IMR-90 (cell line): ENCODE data around the gene KDSR. TPM values are rescaled to one million over a fixed set of nuclear protein-coding genes. Genes with fewer than 3 reads are reported as not detected.

Experiments
- ATAC-seq: fragments of 200-7000 bp; cut with Tn5 transposase; 2 replicates; pipeline ENCODE4 v1.9.1; 2020; ENCODE audit warnings: low read depth, mild to moderate bottlenecking, moderate library complexity
- BruUV-seq: library from RNA; stranded (reverse); fragments of 400-500 nt; replicated peaks from 2 replicates; lab custom pipeline; 2021; lab: Mats Ljungman, UMichigan
- CTCF ChIA-PET: fragments of 300-600 bp; formaldehyde crosslinking; extraction: SDS; loops from one replicate; lab custom pipeline; 2021; ENCODE audit warnings: antibody characterized with exemption; lab: Yijun Ruan, JAX
- POLR2A ChIA-PET: fragments of 300-600 bp; sonication (Branson Sonifier 250); formaldehyde crosslinking; loops from one replicate; lab custom pipeline; 2022; ENCODE audit warnings: antibody characterized with exemption; ENCODE audit not compliant: unreplicated experiment; lab: Charles Lee
- DNase-seq: peaks from one replicate; pipeline ENCODE4 v3.0.0; 2013
- H2AFZ ChIP-seq: replicated peaks from 2 replicates; pipeline ENCODE3; 2013; ENCODE audit warnings: low read length, mild to moderate bottlenecking; ENCODE audit not compliant: poor library complexity
- H2AK5ac ChIP-seq: 2 replicates; pipeline ENCODE4 v1.6.1; 2013; ENCODE audit warnings: low read depth, low read length, inconsistent platforms
- H2AK9ac ChIP-seq: replicated peaks from 2 replicates; pipeline ENCODE3; 2013; ENCODE audit warnings: mild to moderate bottlenecking, low read depth, low read length, moderate library complexity; ENCODE audit not compliant: poor library complexity
- H2BK120ac ChIP-seq: 2 replicates; pipeline ENCODE4 v1.6.1; 2013; ENCODE audit warnings: low read depth, low read length, inconsistent platforms
- H2BK15ac ChIP-seq: 3 replicates; pipeline ENCODE4 v1.6.1; 2013; ENCODE audit warnings: low read depth, low read length, inconsistent platforms
- H2BK20ac ChIP-seq: 2 replicates; pipeline ENCODE4 v1.6.1; 2013; ENCODE audit warnings: low read depth, mild to moderate bottlenecking, inconsistent platforms, low read length, moderate library complexity
- H2BK5ac ChIP-seq: 2 replicates; pipeline ENCODE4 v1.6.1; 2013; ENCODE audit warnings: mild to moderate bottlenecking, low read depth, low read length, inconsistent platforms; ENCODE audit not compliant: poor library complexity, severe bottlenecking
- H3K14ac ChIP-seq: replicated peaks from 2 replicates; pipeline ENCODE4 v1.6.1; 2013; ENCODE audit warnings: low read depth, low read length, inconsistent platforms
- H3K18ac ChIP-seq: 2 replicates; pipeline ENCODE4 v1.6.1; 2013; ENCODE audit warnings: low read depth, low read length, control low read depth
- H3K23ac ChIP-seq: 2 replicates; pipeline ENCODE4 v1.6.1; 2013; ENCODE audit warnings: low read depth, low read length, inconsistent platforms
- H3K27ac ChIP-seq: 2 replicates; pipeline ENCODE4 v1.5.1; 2013; ENCODE audit warnings: mild to moderate bottlenecking, control low read depth, low read length; ENCODE audit not compliant: insufficient read depth
- H3K27me3 ChIP-seq: 2 replicates; pipeline ENCODE4 v1.6.1; 2013; ENCODE audit warnings: low read length; ENCODE audit not compliant: control insufficient read depth, insufficient read depth
- H3K36me3 ChIP-seq: 2 replicates; pipeline ENCODE4 v1.6.1; 2013; ENCODE audit warnings: low read length, mixed read lengths; ENCODE audit not compliant: control insufficient read depth, insufficient read depth
- H3K4ac ChIP-seq: 2 replicates; pipeline ENCODE4 v1.6.1; 2013; ENCODE audit warnings: low read depth, low read length, inconsistent platforms
- H3K4me1 ChIP-seq: 2 replicates; pipeline ENCODE4 v1.6.1; 2013; ENCODE audit warnings: low read length, mixed read lengths; ENCODE audit not compliant: control insufficient read depth, insufficient read depth
- H3K4me2 ChIP-seq: 2 replicates; pipeline ENCODE4 v1.6.1; 2013; ENCODE audit warnings: low read depth, mild to moderate bottlenecking, control low read depth, low read length, moderate library complexity
- H3K4me3 ChIP-seq: 2 replicates; pipeline ENCODE4 v1.5.1; 2013; ENCODE audit warnings: low read depth, mild to moderate bottlenecking, control low read depth, low read length, moderate library complexity; ENCODE audit not compliant: insufficient read depth
- H3K56ac ChIP-seq: 2 replicates; pipeline ENCODE4 v1.6.1; 2013; ENCODE audit warnings: low read length, inconsistent platforms; ENCODE audit not compliant: insufficient read depth; ENCODE audit errors: extremely low read depth
- H3K79me1 ChIP-seq, 2 experiments: 2 replicates each; pipeline ENCODE4 v1.6.1; 2013; ENCODE audit warnings: low read length in 2 of 2, inconsistent platforms in 1 of 2, low read depth in 1 of 2
- H3K9ac ChIP-seq: 2 replicates; pipeline ENCODE4 v1.6.1; 2013; ENCODE audit warnings: low read depth, low read length, control low read depth
- H3K9me1 ChIP-seq: 2 replicates; pipeline ENCODE4 v1.6.1; 2013; ENCODE audit warnings: low read length, inconsistent platforms; ENCODE audit not compliant: insufficient read depth
- H3K9me3 ChIP-seq: 2 replicates; pipeline ENCODE4 v1.6.1; 2013; ENCODE audit warnings: low read length; ENCODE audit not compliant: control insufficient read depth, insufficient read depth
- H4K20me1 ChIP-seq: 2 replicates; pipeline ENCODE4 v1.6.1; 2013; ENCODE audit warnings: low read length, inconsistent platforms; ENCODE audit not compliant: insufficient read depth
- H4K5ac ChIP-seq: 2 replicates; pipeline ENCODE4 v1.6.1; 2013; ENCODE audit warnings: mild to moderate bottlenecking, low read depth, low read length, control low read depth
- H4K8ac ChIP-seq, 2 experiments: 2 replicates each; pipeline ENCODE4 v1.6.1; 2013; ENCODE audit warnings: low read depth in 2 of 2, low read length in 2 of 2, control low read depth in 1 of 2, inconsistent platforms in 1 of 2
- H4K91ac ChIP-seq: 2 replicates; pipeline ENCODE4 v1.6.1; 2013; ENCODE audit warnings: low read depth, low read length, inconsistent platforms; ENCODE audit not compliant: insufficient read depth
- CEBPB ChIP-seq: IDR thresholded peaks from 2 replicates; pipeline ENCODE4 v1.6.1; 2012; ENCODE audit warnings: low read depth, low read length, improper control_type of control experiment
- FOS ChIP-seq: fragments of 150-350 bp; IDR thresholded peaks from 2 replicates; pipeline ENCODE4 v1.6.1; 2016; ENCODE audit warnings: low read depth, low read length
- MAZ ChIP-seq: IDR thresholded peaks from 2 replicates; pipeline ENCODE4 v1.6.1; 2012; ENCODE audit warnings: low read depth, mild to moderate bottlenecking, low read length, improper control_type of control experiment, moderate library complexity, borderline replicate concordance
- WGBS, 2 experiments: methylation state at CpG; one replicate each; pipeline versions ENCODE4 v1.1.5 to v1.1.7; 2013; ENCODE audit warnings: missing lambda C conversion rate in 2 of 2; ENCODE audit not compliant: insufficient read length in 1 of 2; ENCODE audit errors: extremely low coverage in 2 of 2; 5-methylcytosine and 5-hydroxymethylcytosine counted together
- dilution Hi-C: fragments of 300-500 bp; cut with HindIII; formaldehyde crosslinking; loops from one replicate; pipeline ENCODE4 v1.14.3; 2018; ENCODE audit warnings: low sequenced_read_pairs; ENCODE audit not compliant: unreplicated experiment
- in situ Hi-C: fragments of 300-500 bp; cut with MboI; formaldehyde crosslinking; loops from 3 replicates; pipeline ENCODE4 v1.14.3; 2019; ENCODE audit warnings: low sequenced_read_pairs, inconsistent platforms, mixed read lengths
- intact Hi-C: fragments of 100-400 bp; cut with micrococcal nuclease; formaldehyde crosslinking; loops from 2 replicates; pipeline ENCODE4 v1.10.0; 2022
- polyA plus RNA-seq, 3 experiments: library from polyadenylated mRNA; depleted of rRNA; stranded (reverse); fragments of >200 nt; gene quantifications; 2 replicates each; pipeline ENCODE4 v1.2.3, GENCODE V29; 2012; ENCODE audit warnings: low replicate concordance in 1 of 3
- total RNA-seq: library from RNA; depleted of rRNA; stranded (reverse); fragments of >200 nt; gene quantifications from 2 replicates; pipeline ENCODE4 v1.2.3, GENCODE V29; 2012

Gene KDSR
- total and polyA plus RNA-seq, 2 of the 4 experiments (the other 2 are of a cell fraction), result 21.5 to 21.9 TPM

DNA sequence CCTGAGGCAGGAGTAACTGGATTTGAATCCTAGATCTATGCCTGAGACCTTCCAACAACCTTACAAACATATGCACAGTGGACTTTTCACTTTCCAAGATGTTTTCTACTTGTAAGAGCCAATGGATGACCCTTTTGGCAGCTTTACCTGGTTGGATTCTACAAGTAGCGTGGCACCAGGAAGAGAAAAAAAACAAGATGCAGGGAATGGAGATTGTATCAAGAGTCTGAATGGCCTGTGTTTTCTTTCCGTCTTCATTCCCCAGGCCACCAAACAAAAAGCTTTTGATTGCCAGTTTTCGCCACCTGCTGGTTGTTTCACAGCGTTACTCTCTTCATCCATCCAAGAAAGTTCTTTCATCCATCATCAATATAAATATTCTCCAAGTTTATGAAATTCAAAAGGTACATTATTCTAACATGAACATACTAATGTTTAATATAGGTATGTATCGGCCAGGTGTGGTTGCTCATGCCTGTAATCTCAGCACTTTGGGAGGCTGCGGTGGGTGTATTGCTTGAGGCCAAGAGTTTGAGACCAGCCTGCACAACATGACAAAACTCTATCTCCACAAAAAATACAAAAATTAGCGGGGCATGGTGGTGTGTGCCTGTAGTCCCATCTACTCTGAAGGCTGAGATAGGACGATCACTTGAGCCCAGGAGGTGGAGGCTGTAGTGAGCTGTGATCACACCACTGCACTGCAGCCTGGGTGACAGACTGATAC is 43.9 kb downstream of the KDSR start (continued):
- TF ChIP-seq FOS, result no peak

DNA sequence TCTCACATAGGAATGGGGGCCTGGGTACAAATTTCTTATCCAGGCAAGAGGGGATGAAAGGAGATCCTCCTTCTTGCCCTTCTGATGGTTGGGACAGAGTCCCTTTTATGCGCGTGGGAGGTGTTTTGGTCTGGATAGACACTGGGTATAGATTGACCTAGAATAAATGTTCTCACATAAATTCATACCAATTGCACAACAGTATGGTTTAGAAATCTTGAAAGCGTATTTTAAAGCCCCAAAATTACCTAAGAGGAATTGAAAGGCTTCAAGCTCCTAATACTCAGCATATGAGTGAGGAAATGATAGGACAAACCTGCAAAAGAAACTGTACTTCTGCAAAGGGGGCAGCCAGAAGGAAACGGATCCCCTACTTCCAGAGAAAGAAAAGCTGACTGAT is 44.8 kb downstream of the KDSR start:
- Histone ChIP-seq H3K4me1 (peaks cover 10% of the 10 kb centered on the region), H2AK9ac (no peak overlapping the region), H2BK15ac (no peak overlapping the region), H3K79me1 (peaks cover 0 to 4% of the 10 kb centered on the region in 2 experiments; a peak in 1 of 4 replicates), H3K23ac (no peak overlapping the region), H3K9me3 (no peaks in the 10 kb centered on the region), H3K4me2 (no peak overlapping the region), H3K14ac (no peak overlapping the region), H4K5ac (no peak overlapping the region), H2AK5ac (no peak overlapping the region), H2BK5ac (no peak overlapping the region), H2AFZ (no peak overlapping the region), H4K91ac (no peak overlapping the region), H3K4me3 (no peak overlapping the region), H3K36me3 (no peaks in the 10 kb centered on the region), H3K56ac (no peak overlapping the region), H4K8ac (no peak overlapping the region), H3K27me3 (peaks cover 17% of the 10 kb centered on the region), H3K27ac (no peak overlapping the region), H4K20me1 (no peaks in the 10 kb centered on the region), H3K4ac (no peak overlapping the region), H2BK120ac (no peak overlapping the region), H2BK20ac (no peak overlapping the region), H3K18ac (no peak overlapping the region), H3K9me1 (no peaks in the 10 kb centered on the region), H3K9ac (no peak overlapping the region)
- ChIA-PET CTCF (interaction anchor here (0.6 to 2.9 kb wide), 3 partner anchors 10 to 190 kb away, joined by 3 to 20 read pairs (median 3); no protein-coding TSS in a partner anchor), POLR2A (no interaction called here)
- no TSS peak for BruUV-seq
- no peak for ATAC-seq
- dilution Hi-C loops, result no loop called here
- peak; percentile 46; the same call in 1 of the 2 replicates for TF ChIP-seq CEBPB
- no peak for TF ChIP-seq MAZ
- WGBS, 2 experiments, result no CpG with 5 or more reads among the region's 4 CpGs
- DNase-seq, result no peak
- intact Hi-C loops, result loop anchor here (2.0 to 10.0 kb wide), 4 partner anchors 70 to 797 kb away; partner anchors contain the start of gene ZCCHC2
- in situ Hi-C loops, result loop anchor here (5.0 kb wide), 1 partner anchor 305 kb away; no protein-coding TSS in a partner anchor
